Heart left ventricle (tissue), 16 donors: ENCODE results near the gene LIPT1. TPM values are rescaled to one million over a fixed set of nuclear protein-coding genes. Genes with fewer than 3 reads are reported as not detected.

Source experiments
- ATAC-seq, 4 donors: fragments of 200-7000 bp; cut with Tn5 transposase; one replicate each; pipeline ENCODE4 v1.9.1; 2020 to 2022; ENCODE audit warnings: moderate library complexity in 4 of 4, mild to moderate bottlenecking in 3 of 4, moderate number of reproducible peaks in 1 of 4
- DNase-seq, 5 donors: peaks; one replicate each; pipeline ENCODE4 v3.0.0-alpha.2; 2020
- H3K27ac ChIP-seq, 12 donors: fragments of 200-600 bp; sonication (generic) in 4 of 12; one replicate each; pipeline versions ENCODE4 v1.5.0 to v1.8.0; 2016 to 2022; ENCODE audit warnings: mild to moderate bottlenecking in 2 of 12
- H3K27me3 ChIP-seq, 9 donors: fragments of 200-600 bp; sonication (generic) in 2 of 9; one replicate each; pipeline versions ENCODE4 v1.5.1 to v1.8.0; 2016 to 2022; ENCODE audit warnings: mild to moderate bottlenecking in 3 of 9
- H3K36me3 ChIP-seq, 9 donors: fragments of 200-600 bp; sonication (generic) in 2 of 9; one replicate each; pipeline versions ENCODE4 v1.5.0 to v1.8.0; 2018 to 2022; ENCODE audit warnings: mild to moderate bottlenecking in 2 of 9
- H3K4me1 ChIP-seq, 12 donors: fragments of 200-600 bp; sonication (generic) in 4 of 12; one replicate each; pipeline versions ENCODE4 v1.5.0 to v1.8.0; 2016 to 2022; ENCODE audit warnings: mild to moderate bottlenecking in 3 of 12
- H3K4me3 ChIP-seq, 12 donors: fragments of 200-600 bp; sonication (generic) in 4 of 12; one replicate each; pipeline versions ENCODE4 v1.5.0 to v1.8.0; 2017 to 2022; ENCODE audit warnings: mild to moderate bottlenecking in 9 of 12, moderate library complexity in 4 of 12
- H3K9me3 ChIP-seq, 12 donors: fragments of 200-600 bp; sonication (generic) in 4 of 12; one replicate each; pipeline versions ENCODE4 v1.5.0 to v1.8.0; 2016 to 2022; ENCODE audit warnings: mild to moderate bottlenecking in 1 of 12
- CTCF ChIP-seq, 12 donors: fragments of 200-600 bp; sonication (generic) in 4 of 12; IDR thresholded peaks; one replicate each; pipeline versions ENCODE4 v1.5.0 to v1.8.0; 2018 to 2022; ENCODE audit warnings: antibody characterized with exemption in 12 of 12, mild to moderate bottlenecking in 5 of 12
- POLR2A ChIP-seq, 2 donors: fragments of 450-650 bp; IDR thresholded peaks; one replicate each; pipeline ENCODE4 v1.6.1; 2017; ENCODE audit warnings: antibody characterized with exemption in 2 of 2, mild to moderate bottlenecking in 2 of 2, moderate library complexity in 2 of 2
- WGBS, 4 donors: extraction: QIAGEN DNeasy Blood & Tissue Kit in 2 of 4; methylation state at CpG; one replicate each; pipeline versions ENCODE4 v1.1.5 to v1.1.7; 2013 to 2018; 5-methylcytosine and 5-hydroxymethylcytosine counted together
- intact Hi-C, 10 donors: fragments of 100-400 bp; cut with DNase I; formaldehyde crosslinking; loops; one replicate each; pipeline versions ENCODE4 v1.11.1 to v1.14.2; 2022
- long read RNA-seq, 3 donors: library from polyadenylated mRNA; unstranded; transcript quantifications; one replicate each; pipeline ENCODE4 v2.0.0, GENCODE V29; 2020 to 2021
- polyA plus RNA-seq, 2 donors: library from polyadenylated mRNA; stranded (reverse); fragments of 200-250 nt; gene quantifications; one replicate each; pipeline ENCODE4 v1.2.3, GENCODE V29; 2013
- total RNA-seq, 9 donors: library from RNA; depleted of rRNA in 2 of 9; stranded (reverse); fragments of >200 nt in 2 of 9; fragmentation: NEBNext Ultra II Directional in 3 of 9; extraction: Animal tissue kit (Norgen Biotek cat#: 25700) in 3 of 9; gene quantifications; one replicate each; pipeline versions ENCODE4 v1.1.0 to v1.2.4, GENCODE V29; 2016 to 2023
- donor health status: ischemic (EF 13 %, LVEDD 7.1; RV severe dilation, severe dysfunction).
- donor health status: healthy with polysubstance abuse.
- donor health status: DM: no; HTN: yes; CAD: no.
- donor health status: DM: no; HTN: no; CAD: no.
- donor health status: ischemic (EF 25% LVEDD 6.9; RV normal size, moderate dysfunction).
- donor health status: ischemic (EF 25% LVEDD 5.7; RV mildly dilated, moderate dysfunction).
- donor health status: healthy.
- donor health status: DM: yes; HTN: yes; CAD: no.
- donor health status: ischemic (EF 35%, LVEDD 5.7; RV mildly dilated, moderate dysfunction).
- donor health status: nonischemic (EF 11% LVEDD 7.7; RV severe dilation, severe dysfunction).
- donor health status: DM: yes; HTN: yes; CAD: no.
- donor health status: PGD.
- donor health status: ischemic (EF 29% LVEDD 5.4; RV normal size, mild dysfunction).
- donor health status: nonischemic (EF 23%, LVEDD 6.1; RV moderate dilation, normal function).

The LIPT1 gene
- 10 to 100 TPM in 2 of 9 donors, 1 to 10 TPM in 7; 5.3 to 10.9 (median 7.5) TPM for total RNA-seq
- polyA plus RNA-seq = 10 to 100 TPM in 1 of 2 donors, 1 to 10 TPM in 1; 5.3 to 12.4 TPM
- long read RNA-seq, donor 1, partial matches to known transcripts = 0 of 6 reads
- long read RNA-seq, donor 1, other reads (novel, unspliced or antisense) = 0 of 6 reads
- long read RNA-seq, donor 2, transcript LIPT1-201 (2 exons, 1,289 nt) = major isoform, 10 of 19 reads
- long read RNA-seq, donor 2, partial matches to known transcripts = 3 of 19 reads
- long read RNA-seq, donor 2, other reads (novel, unspliced or antisense) = 2 of 19 reads
- long read RNA-seq, donor 3, partial matches to known transcripts = 0 of 5 reads
- long read RNA-seq, donor 3, other reads (novel, unspliced or antisense) = 1 of 5 reads

GRCh38 chr2:99154643-99155536 is at the start of gene LIPT1, which contains the start of gene TSGA10:
Gene LIPT1, plus strand, starts transcription at chr2:99154967. Its CDS starts 6,991 bp downstream, at chr2:99161958.
Gene TSGA10, minus strand, starts transcription at chr2:99154942. Its CDS starts 45,503 bp downstream, at chr2:99109439.
- DNase-seq (peak; percentile 93 to 95 (median 94)), ATAC-seq (peak; percentile 98 to 99 (median 99))
- H3K27me3 ChIP-seq = no peaks in the 10 kb centered on the region
- WGBS, 4 donors = 0 to 1% (median 0%) methylated on average over 24 to 70 of the region's 70 CpGs
- peaks cover 0 to 27% (median 16%) of the 10 kb centered on the region in 12 donors for H3K4me1 ChIP-seq
- peak in 4 of 12 donors; percentile 10 to 19 (median 15) for TF ChIP-seq CTCF (IDR thresholded peaks at IDR 0.05)
- peak; percentile 21 to 83 for TF ChIP-seq POLR2A (IDR thresholded peaks at IDR 0.05)
- H3K4me3 ChIP-seq = peak within 1 kb of the TSS; percentile 51 to 84 (median 72)
- peak within 1 kb of the TSS; percentile 45 to 93 (median 90) for H3K27ac ChIP-seq
- intact Hi-C loops = loop anchor here in 4 of 10 donors (1.0 to 10.0 kb wide), 4 partner anchors 14 to 340 kb away; partner anchors contain the start of genes EIF5B (in 2 of the 4), TXNDC9 (in 2 of the 4), C2orf15 (in 1 of the 4) and MITD1 (in 1 of the 4)
- H3K9me3 ChIP-seq = no peaks in the 10 kb centered on the region
- peaks cover 0 to 36% (median 29%) of the 10 kb centered on the region in 9 donors for H3K36me3 ChIP-seq

GRCh38 chr2:99106913-99107312 is 47.9 kb upstream of the LIPT1 start:
- DNase-seq (no peak), ATAC-seq (no peak)
- WGBS, 4 donors = 44 to 53% (median 49%) methylated on average over 2 of the region's 2 CpGs
- Histone ChIP-seq H3K27me3 (peaks cover 0 to 8% (median 0%) of the 10 kb centered on the region in 9 donors), H3K27ac (no peak overlapping the region), H3K9me3 (no peaks in the 10 kb centered on the region), H3K4me3 (no peak overlapping the region), H3K36me3 (no peaks in the 10 kb centered on the region), H3K4me1 (no peaks in the 10 kb centered on the region)
- intact Hi-C loops = no loop called here
- TF ChIP-seq POLR2A (IDR thresholded peaks at IDR 0.05) (no peak), CTCF (IDR thresholded peaks at IDR 0.05) (no peak)

- Histone ChIP-seq H3K27ac (no peak overlapping the region), H3K9me3 (no peaks in the 10 kb centered on the region), H3K4me3 (no peak overlapping the region), H3K4me1 (no peaks in the 10 kb centered on the region), H3K36me3 (no peaks in the 10 kb centered on the region), H3K27me3 (peaks cover 0 to 8% (median 0%) of the 10 kb centered on the region in 9 donors)
- ATAC-seq (no peak), DNase-seq (no peak)
- WGBS, 4 donors = 82 to 86% (median 84%) methylated on average over 2 of the region's 2 CpGs
- intact Hi-C loops = no loop called here
- TF ChIP-seq POLR2A (IDR thresholded peaks at IDR 0.05) (no peak), CTCF (IDR thresholded peaks at IDR 0.05) (no peak)
Observed at GRCh38 chr2:99111236-99111635, 43.5 kb upstream of the LIPT1 start.
